HCT116 (cell line): Measurements from ENCODE around the gene STUM.

Source experiments
- CTCF ChIP-seq, 3 experiments: fragments of 200-600 bp in 1 of 3; sonication (generic) in 1 of 3; IDR thresholded peaks in 2 of 3; conservative IDR thresholded peaks in 1 of 3; 2 replicates each; pipeline ENCODE4 v1.5.1; 2012 to 2017; ENCODE audit warnings: low read depth in 2 of 3, low read length in 2 of 3, antibody characterized with exemption in 1 of 3, borderline replicate concordance in 1 of 3, control low read depth in 1 of 3, mild to moderate bottlenecking in 1 of 3, mixed read lengths in 1 of 3, mixed run types in 1 of 3, moderate library complexity in 1 of 3; ENCODE audit not compliant: insufficient read depth in 1 of 3
- EZH2 ChIP-seq: fragments of 200-600 bp; sonication (generic); IDR thresholded peaks from 2 replicates; pipeline ENCODE4 v1.6.1; 2017; ENCODE audit warnings: antibody characterized with exemption, mixed run types
- POLR2A ChIP-seq: IDR thresholded peaks from 2 replicates; pipeline ENCODE4 v1.7.0; 2011; ENCODE audit warnings: borderline replicate concordance; ENCODE audit not compliant: insufficient read depth, insufficient read length; ENCODE audit errors: extremely low read depth

GRCh38 chr1:226646026-226646869 is 97.7 kb downstream of the STUM start:
- TF ChIP-seq POLR2A: no peak
- no peak for TF ChIP-seq CTCF (IDR thresholded peaks at IDR 0.05 in 2 of 3, conservative IDR thresholded peaks at IDR 0.05 in 1 of 3; ENCODE audit: borderline replicate concordance in 1 of 3, insufficient read depth in 1 of 3, low read depth in 2 of 3, low read length in 2 of 3)
- TF ChIP-seq EZH2: no peak
